Ovary (tissue), 3 donors: ENCODE results near the gene SLC45A3.

Experiments used
- CTCF ChIP-seq, 3 donors: fragments of 450-650 bp in 2 of 3; fragments of 200-600 bp in 1 of 3; IDR thresholded peaks; one replicate each; pipeline versions ENCODE4 v1.5.1 to v1.8.0; 2016 to 2022; ENCODE audit warnings: antibody characterized with exemption in 3 of 3, mild to moderate bottlenecking in 1 of 3
- EP300 ChIP-seq: sonication (generic); formaldehyde crosslinking; IDR thresholded peaks from one replicate; pipeline ENCODE4 v1.6.1; 2017; ENCODE audit warnings: antibody characterized with exemption
- POLR2A ChIP-seq: fragments of 450-650 bp; IDR thresholded peaks from one replicate; pipeline ENCODE4 v1.6.1; 2017; ENCODE audit warnings: antibody characterized with exemption, mild to moderate bottlenecking, moderate library complexity
- donor health status: DM: no; HTN: no; CAD: no.

- TF ChIP-seq CTCF (IDR thresholded peaks at IDR 0.05) (no peak), POLR2A (no peak), EP300 (no peak)
Measured at GRCh38 chr1:205613854-205614412, 66.4 kb downstream of the SLC45A3 start.
